HepG2 (cell line): ENCODE data around the gene SEC14L5. TPM values are rescaled to one million over a fixed set of nuclear protein-coding genes. Genes with fewer than 3 reads are reported as not detected.

ENCODE experiments used
- FOXM1 ChIP-seq: sonication (generic); formaldehyde crosslinking; IDR thresholded peaks from 2 replicates; pipeline ENCODE4 v1.5.0; 2020; ENCODE audit warnings: missing genetic modification reagents
- GTF2F1 ChIP-seq: fragments of 150-350 bp; IDR thresholded peaks from 2 replicates; pipeline ENCODE4 v1.6.1; 2014; ENCODE audit warnings: low read length
- HDAC1 ChIP-seq: sonication (generic); formaldehyde crosslinking; IDR thresholded peaks from 2 replicates; pipeline ENCODE4 v1.5.1; 2020; ENCODE audit warnings: mild to moderate bottlenecking, missing genetic modification reagents
- IRF2 ChIP-seq: IDR thresholded peaks from 2 replicates; pipeline ENCODE4 v1.6.1; 2018; ENCODE audit warnings: missing genetic modification reagents, missing compliant biosample characterization
- MIER3 ChIP-seq: IDR thresholded peaks from 2 replicates; pipeline ENCODE4 v1.6.1; 2016; ENCODE audit warnings: missing compliant biosample characterization, borderline replicate concordance
- NCOA1 ChIP-seq: sonication (generic); formaldehyde crosslinking; IDR thresholded peaks from 2 replicates; pipeline ENCODE4 v1.9.0; 2021; ENCODE audit warnings: missing genetic modification reagents
- RAD21 ChIP-seq: fragments of 450-650 bp; formaldehyde crosslinking; IDR thresholded peaks from 2 replicates; pipeline ENCODE4 v1.5.0; 2020; ENCODE audit warnings: mild to moderate bottlenecking
- SMAD1 ChIP-seq: sonication (generic); formaldehyde crosslinking; IDR thresholded peaks from 2 replicates; pipeline ENCODE4 v1.4.0; 2020; ENCODE audit warnings: missing genetic modification reagents, low read depth, mild to moderate bottlenecking, borderline replicate concordance
- SP5 ChIP-seq: IDR thresholded peaks from 2 replicates; pipeline ENCODE4 v1.6.1; 2016; ENCODE audit warnings: low read depth, borderline replicate concordance
- STAG1 ChIP-seq: sonication (generic); formaldehyde crosslinking; IDR thresholded peaks from 2 replicates; pipeline ENCODE4 v1.4.0; 2020; ENCODE audit warnings: missing genetic modification reagents
- ZC3H4 ChIP-seq: sonication (generic); formaldehyde crosslinking; IDR thresholded peaks from 2 replicates; pipeline ENCODE4 v1.4.0; 2020; ENCODE audit warnings: missing genetic modification reagents, borderline replicate concordance
- ZFP62 ChIP-seq: sonication (generic); formaldehyde crosslinking; IDR thresholded peaks from 2 replicates; pipeline ENCODE4 v1.4.0; 2020; ENCODE audit warnings: missing genetic modification reagents
- ZNF546 ChIP-seq: sonication (generic); formaldehyde crosslinking; conservative IDR thresholded peaks from 2 replicates; pipeline ENCODE4 v1.8.1; 2023; ENCODE audit warnings: mild to moderate bottlenecking, missing genetic modification reagents
- ZNF564 ChIP-seq: sonication (generic); formaldehyde crosslinking; IDR thresholded peaks from 2 replicates; pipeline ENCODE4 v1.8.1; 2023; ENCODE audit warnings: mild to moderate bottlenecking, missing genetic modification reagents
- ZNF749 ChIP-seq: sonication (generic); formaldehyde crosslinking; IDR thresholded peaks from 2 replicates; pipeline ENCODE4 v1.8.0; 2022; ENCODE audit warnings: mild to moderate bottlenecking, missing genetic modification reagents, moderate library complexity, borderline replicate concordance
- polyA plus RNA-seq, 8 experiments: library from polyadenylated mRNA; depleted of rRNA in 3 of 8; stranded (reverse) in 7 of 8; unstranded in 1 of 8; fragments of >200 nt; fragmentation: Illumina TruSeq in 4 of 8; extraction: Trizol in 4 of 8; gene quantifications; 2 replicates each; pipeline versions ENCODE4 v1.2.1 to v1.2.3, GENCODE V29; 2011 to 2016; ENCODE audit warnings: low read depth in 4 of 8, missing spikeins in 1 of 8, mixed read lengths in 1 of 8; ENCODE audit not compliant: insufficient read depth in 1 of 8
- total RNA-seq, 5 experiments: library from RNA; depleted of rRNA; stranded (reverse); fragments of >200 nt; fragmentation: Illumina TruSeq; extraction: Trizol; gene quantifications; 2 replicates each; pipeline ENCODE4 v1.2.3, GENCODE V29; 2016; ENCODE audit warnings: low read depth in 1 of 5
- TF ChIP-seq, protein P1 (sequence below): IDR thresholded peaks from 2 replicates; pipeline ENCODE4 v1.6.1; 2016; ENCODE audit warnings: control low read depth
- TF ChIP-seq, protein P2 (sequence below): sonication (generic); formaldehyde crosslinking; IDR thresholded peaks from 2 replicates; pipeline ENCODE4 v1.5.0; 2020; ENCODE audit warnings: missing genetic modification reagents
- TF ChIP-seq, protein P3 (sequence below): IDR thresholded peaks from 2 replicates; pipeline ENCODE4 v1.6.1; 2016; ENCODE audit warnings: missing compliant biosample characterization, missing genetic modification reagents, borderline replicate concordance
- TF ChIP-seq, protein P4 (sequence below): sonication (generic); formaldehyde crosslinking; IDR thresholded peaks from 2 replicates; pipeline ENCODE4 v1.8.0; 2022; ENCODE audit warnings: mild to moderate bottlenecking, missing genetic modification reagents, moderate library complexity
- TF ChIP-seq, protein P5 (sequence below): sonication (generic); formaldehyde crosslinking; IDR thresholded peaks from 2 replicates; pipeline ENCODE4 v1.8.0; 2022; ENCODE audit warnings: mild to moderate bottlenecking, missing genetic modification reagents, moderate library complexity
- TF ChIP-seq, protein P6 (sequence below): sonication (generic); formaldehyde crosslinking; IDR thresholded peaks from 2 replicates; pipeline ENCODE4 v1.5.1; 2020; ENCODE audit warnings: missing genetic modification reagents, mild to moderate bottlenecking, borderline replicate concordance

SEC14L5 gene
- total and polyA plus RNA-seq, 2 of the 13 experiments (the other 11 are each of a cell fraction or from before 2014, with no cell fraction given) = 0.40 to 0.42 TPM

DNA sequence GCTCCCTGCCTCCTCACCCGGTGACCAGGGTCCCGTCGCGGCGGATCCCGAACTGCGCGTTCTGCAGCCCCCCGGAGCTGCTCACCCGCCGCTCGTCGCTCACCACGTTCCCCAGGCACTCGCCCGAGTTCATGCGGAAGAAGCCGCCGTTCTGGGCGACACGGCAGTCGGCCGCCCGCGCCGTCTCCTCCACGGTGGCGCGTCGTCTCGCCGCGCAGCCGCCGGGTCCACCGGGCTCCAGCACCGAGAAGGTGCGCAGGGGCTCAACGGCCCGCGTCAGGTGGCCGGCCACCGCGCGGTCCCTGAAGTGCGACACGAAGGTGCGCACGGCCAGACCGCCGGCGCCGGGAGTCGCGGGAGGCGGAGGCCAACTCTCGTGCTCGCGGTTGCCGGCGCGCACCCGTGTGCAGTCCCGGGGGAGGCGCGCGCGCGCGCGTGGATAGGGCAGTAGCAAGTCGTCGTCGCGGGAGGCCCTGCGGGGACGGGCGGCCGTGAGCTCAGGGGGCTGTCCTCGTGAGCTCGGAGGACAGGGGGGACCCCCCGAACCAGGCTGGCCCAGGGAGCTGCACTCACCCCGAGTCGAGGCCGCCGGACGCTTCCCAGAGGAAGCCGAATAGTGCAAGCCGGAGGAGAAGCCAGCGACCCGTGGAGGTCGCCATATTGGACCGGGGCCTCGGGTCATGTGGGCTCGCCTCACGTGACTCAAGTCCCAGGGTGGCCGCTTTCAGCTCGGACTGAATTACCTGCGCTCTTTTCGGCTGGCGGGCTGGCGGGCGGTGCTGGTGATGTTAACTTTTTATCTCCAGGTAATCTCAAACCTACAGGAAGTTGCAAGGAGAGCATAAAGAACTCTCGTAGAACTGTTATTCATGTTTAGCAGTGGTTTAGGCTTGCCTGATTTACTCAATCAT is 75.4 kb downstream of the SEC14L5 start, which contains the start of gene NAGPA (continued):
- TF ChIP-seq, protein P1, sequence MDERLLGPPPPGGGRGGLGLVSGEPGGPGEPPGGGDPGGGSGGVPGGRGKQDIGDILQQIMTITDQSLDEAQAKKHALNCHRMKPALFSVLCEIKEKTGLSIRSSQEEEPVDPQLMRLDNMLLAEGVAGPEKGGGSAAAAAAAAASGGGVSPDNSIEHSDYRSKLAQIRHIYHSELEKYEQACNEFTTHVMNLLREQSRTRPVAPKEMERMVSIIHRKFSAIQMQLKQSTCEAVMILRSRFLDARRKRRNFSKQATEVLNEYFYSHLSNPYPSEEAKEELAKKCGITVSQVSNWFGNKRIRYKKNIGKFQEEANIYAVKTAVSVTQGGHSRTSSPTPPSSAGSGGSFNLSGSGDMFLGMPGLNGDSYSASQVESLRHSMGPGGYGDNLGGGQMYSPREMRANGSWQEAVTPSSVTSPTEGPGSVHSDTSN (CRISPR knock-in tag) = no peak
- TF ChIP-seq SP5 = peak; percentile 37; the same call in 1 of the 2 replicates
- TF ChIP-seq HDAC1 (CRISPR knock-in tag) = peak; percentile 100
- TF ChIP-seq MIER3 = peak; percentile 96
- no peak for TF ChIP-seq ZC3H4 (CRISPR knock-in tag)
- peak; percentile 94; the same call in 1 of the 2 replicates for TF ChIP-seq ZNF749 (CRISPR knock-in tag)
- TF ChIP-seq, protein P2, sequence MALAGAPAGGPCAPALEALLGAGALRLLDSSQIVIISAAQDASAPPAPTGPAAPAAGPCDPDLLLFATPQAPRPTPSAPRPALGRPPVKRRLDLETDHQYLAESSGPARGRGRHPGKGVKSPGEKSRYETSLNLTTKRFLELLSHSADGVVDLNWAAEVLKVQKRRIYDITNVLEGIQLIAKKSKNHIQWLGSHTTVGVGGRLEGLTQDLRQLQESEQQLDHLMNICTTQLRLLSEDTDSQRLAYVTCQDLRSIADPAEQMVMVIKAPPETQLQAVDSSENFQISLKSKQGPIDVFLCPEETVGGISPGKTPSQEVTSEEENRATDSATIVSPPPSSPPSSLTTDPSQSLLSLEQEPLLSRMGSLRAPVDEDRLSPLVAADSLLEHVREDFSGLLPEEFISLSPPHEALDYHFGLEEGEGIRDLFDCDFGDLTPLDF (CRISPR knock-in tag) = peak; percentile 90
- TF ChIP-seq STAG1 (CRISPR knock-in tag) = peak; percentile 17; the same call in 1 of the 2 replicates
- TF ChIP-seq GTF2F1 = peak; percentile 39; the same call in 1 of the 2 replicates
- TF ChIP-seq ZNF564 = peak; percentile 89
- TF ChIP-seq ZNF546 (CRISPR knock-in tag) = peak; percentile 93
- TF ChIP-seq, protein P3, sequence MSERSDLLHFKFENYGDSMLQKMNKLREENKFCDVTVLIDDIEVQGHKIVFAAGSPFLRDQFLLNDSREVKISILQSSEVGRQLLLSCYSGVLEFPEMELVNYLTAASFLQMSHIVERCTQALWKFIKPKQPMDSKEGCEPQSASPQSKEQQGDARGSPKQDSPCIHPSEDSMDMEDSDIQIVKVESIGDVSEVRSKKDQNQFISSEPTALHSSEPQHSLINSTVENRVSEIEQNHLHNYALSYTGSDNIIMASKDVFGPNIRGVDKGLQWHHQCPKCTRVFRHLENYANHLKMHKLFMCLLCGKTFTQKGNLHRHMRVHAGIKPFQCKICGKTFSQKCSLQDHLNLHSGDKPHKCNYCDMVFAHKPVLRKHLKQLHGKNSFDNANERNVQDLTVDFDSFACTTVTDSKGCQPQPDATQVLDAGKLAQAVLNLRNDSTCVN (CRISPR knock-in tag) = peak; percentile 84
- peak; percentile 45; the same call in 1 of the 2 replicates for TF ChIP-seq FOXM1 (CRISPR knock-in tag)
- no peak; the same call in 1 of the 2 replicates for TF ChIP-seq NCOA1 (CRISPR knock-in tag)
- TF ChIP-seq ZFP62 (CRISPR knock-in tag) = no peak; the same call in 1 of the 2 replicates
- TF ChIP-seq RAD21 (CRISPR knock-in tag) = peak; percentile 51
- peak; percentile 85; the same call in 1 of the 2 replicates for TF ChIP-seq SMAD1 (CRISPR knock-in tag)
- TF ChIP-seq IRF2 (CRISPR knock-in tag) = peak; percentile 93
- TF ChIP-seq, protein P4, sequence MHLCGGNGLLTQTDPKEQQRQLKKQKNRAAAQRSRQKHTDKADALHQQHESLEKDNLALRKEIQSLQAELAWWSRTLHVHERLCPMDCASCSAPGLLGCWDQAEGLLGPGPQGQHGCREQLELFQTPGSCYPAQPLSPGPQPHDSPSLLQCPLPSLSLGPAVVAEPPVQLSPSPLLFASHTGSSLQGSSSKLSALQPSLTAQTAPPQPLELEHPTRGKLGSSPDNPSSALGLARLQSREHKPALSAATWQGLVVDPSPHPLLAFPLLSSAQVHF (CRISPR knock-in tag) = peak; percentile 83; the same call in 1 of the 2 replicates
- TF ChIP-seq, protein P5, sequence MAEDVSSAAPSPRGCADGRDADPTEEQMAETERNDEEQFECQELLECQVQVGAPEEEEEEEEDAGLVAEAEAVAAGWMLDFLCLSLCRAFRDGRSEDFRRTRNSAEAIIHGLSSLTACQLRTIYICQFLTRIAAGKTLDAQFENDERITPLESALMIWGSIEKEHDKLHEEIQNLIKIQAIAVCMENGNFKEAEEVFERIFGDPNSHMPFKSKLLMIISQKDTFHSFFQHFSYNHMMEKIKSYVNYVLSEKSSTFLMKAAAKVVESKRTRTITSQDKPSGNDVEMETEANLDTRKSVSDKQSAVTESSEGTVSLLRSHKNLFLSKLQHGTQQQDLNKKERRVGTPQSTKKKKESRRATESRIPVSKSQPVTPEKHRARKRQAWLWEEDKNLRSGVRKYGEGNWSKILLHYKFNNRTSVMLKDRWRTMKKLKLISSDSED (CRISPR knock-in tag) = no peak
- TF ChIP-seq, protein P6, sequence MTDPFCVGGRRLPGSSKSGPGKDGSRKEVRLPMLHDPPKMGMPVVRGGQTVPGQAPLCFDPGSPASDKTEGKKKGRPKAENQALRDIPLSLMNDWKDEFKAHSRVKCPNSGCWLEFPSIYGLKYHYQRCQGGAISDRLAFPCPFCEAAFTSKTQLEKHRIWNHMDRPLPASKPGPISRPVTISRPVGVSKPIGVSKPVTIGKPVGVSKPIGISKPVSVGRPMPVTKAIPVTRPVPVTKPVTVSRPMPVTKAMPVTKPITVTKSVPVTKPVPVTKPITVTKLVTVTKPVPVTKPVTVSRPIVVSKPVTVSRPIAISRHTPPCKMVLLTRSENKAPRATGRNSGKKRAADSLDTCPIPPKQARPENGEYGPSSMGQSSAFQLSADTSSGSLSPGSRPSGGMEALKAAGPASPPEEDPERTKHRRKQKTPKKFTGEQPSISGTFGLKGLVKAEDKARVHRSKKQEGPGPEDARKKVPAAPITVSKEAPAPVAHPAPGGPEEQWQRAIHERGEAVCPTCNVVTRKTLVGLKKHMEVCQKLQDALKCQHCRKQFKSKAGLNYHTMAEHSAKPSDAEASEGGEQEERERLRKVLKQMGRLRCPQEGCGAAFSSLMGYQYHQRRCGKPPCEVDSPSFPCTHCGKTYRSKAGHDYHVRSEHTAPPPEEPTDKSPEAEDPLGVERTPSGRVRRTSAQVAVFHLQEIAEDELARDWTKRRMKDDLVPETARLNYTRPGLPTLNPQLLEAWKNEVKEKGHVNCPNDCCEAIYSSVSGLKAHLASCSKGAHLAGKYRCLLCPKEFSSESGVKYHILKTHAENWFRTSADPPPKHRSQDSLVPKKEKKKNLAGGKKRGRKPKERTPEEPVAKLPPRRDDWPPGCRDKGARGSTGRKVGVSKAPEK = no peak; the same call in none of the 2 replicates
